Stimulated activated CD4-positive, alpha-beta T cell treated with anti-CD3 and anti-CD28 coated beads, TNF-alpha, amount 100 ng/mL, for 24 hours (primary cell): ENCODE results near the gene NTMT1.

Experiments used
- DNase-seq, 3 experiments: peaks; one replicate each; pipeline ENCODE4 v3.0.0-alpha.2; 2020; ENCODE audit warnings: low read depth in 3 of 3

Gene NTMT1

DNA sequence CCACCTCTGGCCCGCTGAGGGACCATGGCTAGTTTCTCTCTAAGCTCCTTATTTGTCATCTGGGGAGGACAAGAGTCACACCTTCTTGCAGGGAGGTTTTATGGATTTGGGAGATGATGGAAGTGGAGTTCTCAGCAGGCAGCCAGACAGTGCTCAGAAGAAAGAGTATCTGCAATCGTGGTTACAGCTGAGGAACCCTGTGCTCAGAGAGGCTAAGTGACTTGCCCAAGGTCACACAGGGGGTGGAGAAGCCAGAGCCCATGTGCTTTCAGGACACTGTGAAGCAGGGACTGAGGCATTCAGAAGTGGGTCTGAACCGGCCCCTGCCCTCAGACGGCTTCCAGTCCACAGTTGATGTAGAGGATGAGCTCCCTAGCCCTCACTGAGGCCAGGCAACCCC lies 50.3 kb downstream of the NTMT1 start:
- no peak for DNase-seq

DNA sequence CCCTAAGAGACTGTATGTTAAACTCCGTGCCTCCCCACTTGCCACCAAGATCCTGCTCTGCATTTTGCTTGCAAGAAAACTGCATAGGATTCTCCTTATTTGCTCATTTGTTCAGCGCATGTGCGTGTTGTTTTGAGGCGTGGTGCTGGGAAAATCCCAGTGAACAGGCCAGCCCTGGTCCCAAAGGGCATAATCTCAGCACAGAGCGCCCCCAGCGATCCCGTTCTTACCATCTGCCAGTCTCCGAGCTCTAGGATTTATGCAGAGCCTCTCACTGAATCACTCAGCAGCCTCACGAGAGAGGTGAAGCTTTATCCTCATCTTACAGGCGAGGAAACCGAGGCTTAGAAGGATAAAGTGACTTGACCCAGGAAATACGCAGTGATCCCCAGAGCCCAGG lies 51.0 kb downstream of the NTMT1 start:
- DNase-seq: no peak

DNA sequence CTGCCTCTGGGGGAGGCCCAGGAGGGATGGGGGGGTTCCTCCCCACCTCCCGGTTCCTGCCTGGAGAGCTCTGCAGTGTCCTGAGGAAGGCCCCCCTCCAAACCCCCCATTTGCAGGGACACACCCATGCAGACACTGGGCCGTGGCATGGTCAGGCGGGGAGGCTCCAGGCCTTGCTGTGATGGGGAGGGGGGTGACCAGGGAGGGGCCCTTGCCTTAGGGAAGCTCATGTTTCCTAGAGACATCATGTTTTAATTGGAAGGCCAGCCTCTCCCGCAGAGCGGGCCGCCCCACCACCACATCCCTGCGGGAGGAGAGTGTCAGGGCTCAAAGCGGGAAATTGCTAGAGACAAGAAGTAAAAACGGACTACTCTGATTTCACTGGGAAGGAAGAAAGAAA lies 51.5 kb downstream of the NTMT1 start:
- no peak for DNase-seq

DNA sequence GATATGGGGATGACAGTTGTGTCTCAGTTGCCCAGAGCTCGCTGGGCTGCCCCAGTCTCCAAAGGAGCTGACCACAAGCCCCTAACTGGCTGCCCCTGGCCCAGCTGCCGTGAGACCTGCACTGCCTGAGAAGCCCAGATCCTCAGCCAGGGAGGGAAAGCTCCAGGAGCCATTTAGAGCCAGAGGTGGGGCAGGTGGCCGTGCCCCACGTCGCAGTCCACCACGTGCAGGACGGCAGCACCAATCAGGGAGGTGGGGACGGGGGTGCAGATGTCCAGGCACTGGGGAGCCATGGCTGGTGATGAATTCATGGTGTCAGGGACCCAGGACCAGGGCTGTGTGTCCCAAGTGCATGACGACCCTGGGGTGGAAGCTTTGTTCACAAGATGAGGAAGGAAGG lies 52.9 kb downstream of the NTMT1 start:
- DNase-seq: no peak

DNA sequence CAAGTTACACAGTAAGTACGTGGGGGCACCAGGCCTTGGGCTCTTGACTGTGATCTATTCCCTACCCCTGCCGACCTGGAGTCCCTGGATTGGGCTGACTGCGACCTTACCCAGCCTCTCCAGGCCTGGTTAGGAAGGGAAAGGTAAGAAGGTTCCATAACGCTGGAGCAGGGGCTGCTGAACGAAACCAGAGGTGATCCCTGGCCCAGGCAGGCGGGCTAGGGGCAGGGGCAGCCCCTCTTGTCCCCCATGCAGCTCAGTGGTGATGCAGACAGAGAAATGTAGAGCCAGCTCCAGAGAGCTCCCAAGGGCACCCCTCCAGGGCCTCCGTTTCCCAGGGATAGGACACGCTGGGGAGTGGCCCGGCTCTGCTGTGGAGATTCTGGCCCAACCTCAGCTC lies 53.6 kb downstream of the NTMT1 start:
- DNase-seq: no peak

DNA sequence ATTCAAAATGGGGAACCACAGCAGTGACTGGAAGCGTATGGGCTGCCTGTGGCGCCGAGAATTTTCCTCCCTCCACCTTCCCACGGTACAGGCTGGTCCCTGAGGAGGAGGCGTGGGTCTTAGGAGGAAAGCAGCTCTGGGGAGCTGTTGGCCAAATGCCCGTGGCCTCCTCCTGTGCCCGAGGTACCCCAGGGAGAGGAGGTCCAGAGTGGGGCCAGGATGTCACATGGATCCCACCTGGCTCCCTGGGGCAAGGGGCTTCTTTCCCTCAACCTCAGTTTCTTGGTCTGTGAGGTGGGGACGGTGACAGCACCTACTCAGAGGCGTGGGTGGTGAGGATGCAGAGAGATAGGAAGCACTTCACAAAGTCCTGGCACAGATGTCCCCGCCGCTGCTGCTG lies 56.0 kb downstream of the NTMT1 start:
- no peak for DNase-seq

DNA sequence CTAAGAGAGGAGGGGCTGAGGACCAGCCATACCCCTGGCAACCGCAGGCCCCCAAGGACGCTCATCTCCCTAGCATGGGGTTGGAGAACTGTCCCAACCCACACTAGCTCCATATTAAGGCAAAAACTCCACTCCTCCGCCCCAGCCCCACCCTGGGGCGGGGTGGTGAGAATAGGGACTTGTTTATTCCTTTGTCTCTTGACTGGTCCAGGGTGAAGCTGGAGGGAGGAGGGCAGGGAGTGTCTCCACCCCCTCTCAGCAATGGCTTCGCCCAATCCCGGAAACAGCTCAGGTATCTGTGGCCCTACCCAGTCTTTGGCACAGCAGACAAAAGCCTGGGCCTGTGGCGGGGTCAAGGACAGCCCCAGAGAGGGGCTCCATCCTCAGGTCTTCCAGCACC lies 56.4 kb downstream of the NTMT1 start:
- DNase-seq: no peak

DNA sequence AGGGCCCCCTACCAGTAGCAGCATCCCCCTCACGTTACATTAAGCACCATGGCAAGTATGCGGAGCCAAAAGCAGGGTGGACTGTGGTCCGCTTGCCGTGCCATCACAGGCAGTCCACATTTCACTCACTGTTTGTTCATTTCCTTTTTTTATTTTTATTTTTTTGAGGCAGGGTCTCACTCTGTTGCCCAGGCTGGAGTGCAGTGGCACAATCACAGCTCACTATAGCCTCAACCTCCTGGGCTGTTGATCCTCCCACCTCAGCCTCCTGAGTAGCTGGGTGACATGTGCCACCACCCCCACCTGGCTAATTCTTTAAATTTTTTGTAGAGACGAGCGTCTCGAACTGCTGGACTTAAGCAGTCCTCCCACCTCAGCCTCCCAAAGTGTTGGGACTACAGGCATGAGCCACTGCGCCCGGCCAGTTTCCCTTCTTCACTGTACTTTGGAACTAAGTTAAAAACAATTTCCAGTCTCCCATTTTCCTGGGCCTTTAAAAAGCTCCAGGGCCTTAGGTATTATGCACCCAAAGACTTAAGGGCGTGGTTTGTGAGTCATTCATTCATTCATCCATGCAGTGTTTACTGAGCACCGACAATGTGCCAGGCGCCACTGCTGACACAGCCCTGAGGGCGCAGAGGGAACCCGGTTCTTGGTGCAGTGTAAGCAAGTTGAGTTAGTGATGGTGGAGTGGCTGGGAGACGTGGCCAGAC lies 59.4 kb downstream of the NTMT1 start:
- DNase-seq: no peak
